ENCODE data around the gene RHOT1.

GRCh38 chr17:32148351-32148750, 6.0 kb downstream of the RHOT1 start:
- TF ChIP-seq GATA2 (IDR thresholded peaks at IDR 0.05; ENCODE audit: low read depth, low read length) (no peak), GATA3 (IDR thresholded peaks at IDR 0.05; ENCODE audit: low read depth, low read length) (no peak)
